Common myeloid progenitor, CD34-positive (primary cell): ENCODE results near the gene ATP2C2.
"Not testable (repeated sequence)": the region's sequence is repeated elsewhere in the genome, so short reads cannot be mapped to it uniquely, and the experiment has no call there.

Source experiments
- CTCF ChIA-PET: fragments of 350-600 bp; sonication (Branson Sonifier 250); formaldehyde crosslinking; loops from one replicate; lab custom pipeline; 2021; ENCODE audit warnings: antibody characterized with exemption; lab: Charles Lee
- POLR2A ChIA-PET: fragments of 350-600 bp; sonication (Branson Sonifier 250); formaldehyde crosslinking; loops from one replicate; lab custom pipeline; 2021; ENCODE audit warnings: antibody characterized with exemption; lab: Charles Lee
- DNase-seq, 3 donors: peaks; one replicate each; pipeline versions ENCODE4 v3.0.0 to v3.0.0-alpha.2; 2013
- H3K27ac ChIP-seq, 2 experiments: 1 replicate in 1 of 2; 2 replicates in 1 of 2; pipeline ENCODE4 v1.7.0; 2013; ENCODE audit warnings: inconsistent platforms in 2 of 2, low read length in 2 of 2, mild to moderate bottlenecking in 2 of 2, low read depth in 1 of 2, moderate library complexity in 1 of 2; ENCODE audit not compliant: severe bottlenecking in 2 of 2, insufficient read depth in 1 of 2, poor library complexity in 1 of 2
- H3K27me3 ChIP-seq, 5 experiments: replicated peaks in 2 of 5; 1 replicate in 3 of 5; 2 replicates in 2 of 5; pipeline versions ENCODE4 v1.6.1 to v1.7.0; 2013; ENCODE audit warnings: low read length in 4 of 5, mild to moderate bottlenecking in 2 of 5, moderate library complexity in 2 of 5, inconsistent platforms in 1 of 5; ENCODE audit not compliant: insufficient read depth in 5 of 5, control insufficient read depth in 4 of 5
- H3K36me3 ChIP-seq, 4 experiments: 1 replicate in 2 of 4; 2 replicates in 2 of 4; pipeline versions ENCODE4 v1.6.1 to v1.7.0; 2013; ENCODE audit warnings: low read length in 3 of 4, control low read depth in 1 of 4, mild to moderate bottlenecking in 1 of 4; ENCODE audit not compliant: control insufficient read depth in 4 of 4, insufficient read depth in 4 of 4
- H3K4me1 ChIP-seq, 4 experiments: 1 replicate in 3 of 4; 2 replicates in 1 of 4; pipeline versions ENCODE4 v1.6.1 to v1.7.1; 2013; ENCODE audit warnings: low read length in 3 of 4, mild to moderate bottlenecking in 3 of 4, control low read depth in 1 of 4, inconsistent platforms in 1 of 4, moderate library complexity in 1 of 4; ENCODE audit not compliant: control insufficient read depth in 4 of 4, insufficient read depth in 4 of 4; ENCODE audit errors: control extremely low read depth in 1 of 4
- H3K4me3 ChIP-seq, 7 experiments: 1 replicate in 4 of 7; 2 replicates in 3 of 7; pipeline versions ENCODE4 v1.5.1 to v1.7.0; 2013; ENCODE audit warnings: mild to moderate bottlenecking in 7 of 7, low read length in 6 of 7, moderate library complexity in 6 of 7, inconsistent platforms in 2 of 7, low read depth in 2 of 7, control low read depth in 1 of 7; ENCODE audit not compliant: insufficient read depth in 4 of 7, control insufficient read depth in 1 of 7; ENCODE audit errors: extremely low read depth in 1 of 7
- H3K9me3 ChIP-seq, 5 experiments: 1 replicate in 4 of 5; 2 replicates in 1 of 5; pipeline versions ENCODE4 v1.6.1 to v1.7.1; 2013; ENCODE audit warnings: low read length in 4 of 5, mild to moderate bottlenecking in 2 of 5, inconsistent platforms in 1 of 5, low read depth in 1 of 5, moderate library complexity in 1 of 5; ENCODE audit not compliant: control insufficient read depth in 4 of 5, insufficient read depth in 2 of 5; ENCODE audit errors: control extremely low read depth in 1 of 5
- WGBS: methylation state at CpG from one replicate; pipeline ENCODE4 v1.1.5; 2013; ENCODE audit not compliant: insufficient coverage; 5-methylcytosine and 5-hydroxymethylcytosine counted together

Gene ATP2C2

DNA sequence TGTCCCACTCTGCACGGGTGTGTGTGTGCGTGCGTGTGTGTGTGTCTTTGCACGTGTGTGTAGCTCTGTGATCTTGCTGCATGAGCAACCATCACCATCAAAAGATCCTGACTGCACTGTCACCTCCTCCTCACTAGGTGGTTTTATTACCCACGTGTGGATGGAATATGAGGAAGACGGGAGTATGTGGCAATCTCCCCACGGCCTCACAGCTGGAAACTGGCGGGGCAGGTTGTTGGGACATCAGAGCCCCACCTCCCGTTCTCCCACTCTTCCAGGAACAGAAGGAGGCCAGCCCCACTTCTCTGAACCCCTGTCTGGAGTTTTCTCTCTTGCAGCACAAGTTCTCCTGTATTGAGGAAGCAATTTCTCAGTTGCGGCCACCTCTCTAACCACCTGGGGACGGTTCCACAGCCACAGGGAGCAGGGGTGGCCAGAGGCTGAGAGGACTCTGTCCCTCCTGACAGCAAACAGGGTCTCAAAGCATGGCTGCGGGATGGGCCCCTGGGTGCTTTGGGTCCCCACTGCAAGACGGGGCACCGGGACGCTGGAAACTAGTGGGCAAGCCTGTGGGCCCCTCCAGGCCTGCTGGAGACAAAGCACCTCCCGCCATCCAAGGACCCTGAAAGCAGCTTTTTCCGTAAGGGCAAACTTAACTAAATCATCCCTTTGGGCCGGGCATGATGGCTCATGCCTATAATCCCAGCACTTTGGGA, 27.9 kb upstream of the ATP2C2 start:
- CTCF ChIA-PET, result no interaction called here

DNA sequence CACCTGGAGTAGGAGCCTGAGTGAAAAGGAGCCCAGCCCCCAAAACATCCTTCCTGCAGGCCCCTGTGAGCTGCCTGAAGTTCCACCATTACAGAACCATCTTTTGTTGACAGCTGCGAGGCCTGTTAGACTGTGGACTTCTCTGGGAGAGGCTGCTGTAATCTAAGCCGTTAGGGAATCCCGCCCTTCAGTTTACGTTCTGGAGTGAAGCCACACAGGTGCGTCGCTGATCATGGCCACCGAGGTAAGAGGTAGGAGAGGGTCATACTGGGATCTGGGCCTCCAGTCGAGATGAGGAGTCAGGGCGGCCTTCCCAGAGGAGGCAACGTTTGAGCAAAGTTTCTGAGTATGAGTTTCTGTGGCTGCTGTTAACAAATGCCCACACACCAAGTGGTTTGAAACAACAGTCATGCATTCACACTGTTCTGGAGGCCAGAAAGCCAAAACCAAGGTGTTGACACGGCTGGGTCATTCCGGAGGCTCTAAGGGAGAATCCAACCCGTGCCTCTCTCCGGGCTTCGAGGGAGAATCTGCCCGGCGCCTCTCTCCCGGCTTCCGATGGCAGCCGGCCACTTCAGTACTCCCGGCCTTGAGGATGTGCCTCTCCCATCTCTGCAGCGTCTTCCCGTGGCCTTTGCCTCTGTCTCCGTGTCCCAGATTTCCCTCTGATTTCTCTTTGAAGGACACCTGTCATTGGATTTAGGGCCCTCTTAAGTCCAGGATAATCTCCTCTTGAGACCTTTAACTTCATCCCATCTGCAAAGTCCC, 26.6 kb upstream of the ATP2C2 start:
- WGBS, result 98% methylated on average over 23 of the region's 24 CpGs
- Histone ChIP-seq H3K27me3 (peaks cover 0 to 4% (median 0%) of the 10 kb centered on the region in 5 experiments), H3K4me3 (no peak overlapping the region), H3K4me1 (no peaks in the 10 kb centered on the region), H3K36me3 (no peaks in the 10 kb centered on the region), H3K9me3 (peaks cover 0 to 9% (median 2%) of the 10 kb centered on the region in 5 experiments), H3K27ac (no peak overlapping the region)
- ChIA-PET CTCF (no interaction called here), POLR2A (no interaction called here)
- no peak for DNase-seq

More for the DNA sequence above, 27.9 kb upstream of the ATP2C2 start:
- Histone ChIP-seq H3K27ac (no peak overlapping the region), H3K4me1 (no peaks in the 10 kb centered on the region), H3K4me3 (no peak overlapping the region), H3K9me3 (peaks cover 0 to 16% (median 2%) of the 10 kb centered on the region in 5 experiments), H3K27me3 (peaks cover 0 to 4% (median 0%) of the 10 kb centered on the region in 5 experiments), H3K36me3 (no peaks in the 10 kb centered on the region)
- WGBS, result 89% methylated on average over 8 of the region's 18 CpGs
- DNase-seq, result no peak
- POLR2A ChIA-PET, result no interaction called here

DNA sequence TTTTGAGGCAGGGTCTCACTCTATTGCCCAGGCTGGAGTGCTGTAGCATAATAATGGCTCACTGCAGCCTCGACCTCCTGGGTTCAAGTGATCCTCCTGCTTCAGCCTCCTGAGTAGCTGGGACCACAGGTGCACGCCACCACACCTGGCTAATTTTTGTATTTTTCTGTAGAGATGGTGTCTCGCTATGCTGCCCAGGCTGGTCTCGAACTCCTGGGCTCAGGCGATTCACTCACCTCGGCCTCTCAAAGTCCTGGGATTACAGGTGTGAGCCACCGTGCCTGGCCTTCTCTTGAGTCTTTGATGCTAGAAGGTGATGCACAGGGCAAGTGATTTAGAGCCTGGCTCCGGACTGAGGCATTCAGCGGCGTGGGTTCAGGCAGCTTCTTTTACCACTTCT, 24.5 kb upstream of the ATP2C2 start:
- H3K27ac ChIP-seq, POLR2A ChIA-PET, H3K4me3 ChIP-seq, H3K9me3 ChIP-seq, DNase-seq, H3K36me3 ChIP-seq, H3K27me3 ChIP-seq, H3K4me1 ChIP-seq: not testable (repeated sequence)
- 95% methylated on average over 10 of the region's 10 CpGs for WGBS
- CTCF ChIA-PET, result interaction anchor here (0.6 kb wide), 1 partner anchor 16 kb away, joined by 3 read pairs; no protein-coding TSS in a partner anchor

DNA sequence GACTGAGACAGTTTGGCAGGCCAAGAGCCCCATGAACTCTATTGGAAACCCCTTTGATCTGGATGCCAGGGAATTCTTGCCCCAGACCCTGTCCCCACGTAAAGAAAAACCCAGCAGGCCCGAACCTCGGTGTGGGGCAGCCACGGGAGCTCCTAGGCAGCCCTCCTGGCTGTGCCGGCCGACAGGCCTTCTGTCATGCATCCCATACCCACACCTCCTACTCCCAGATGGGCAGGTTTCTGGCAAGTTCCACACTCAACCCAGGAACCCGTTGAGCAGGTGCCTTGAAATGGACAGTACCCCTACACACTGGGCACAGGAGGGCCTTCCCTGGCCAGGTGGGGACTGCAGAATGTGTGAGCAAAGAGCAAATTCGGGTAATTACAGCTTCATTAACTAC, 23.6 kb upstream of the ATP2C2 start:
- H3K4me3 ChIP-seq, result no peak overlapping the region
- POLR2A ChIA-PET, result no interaction called here
- 94% methylated on average over 8 of the region's 8 CpGs for WGBS

DNA sequence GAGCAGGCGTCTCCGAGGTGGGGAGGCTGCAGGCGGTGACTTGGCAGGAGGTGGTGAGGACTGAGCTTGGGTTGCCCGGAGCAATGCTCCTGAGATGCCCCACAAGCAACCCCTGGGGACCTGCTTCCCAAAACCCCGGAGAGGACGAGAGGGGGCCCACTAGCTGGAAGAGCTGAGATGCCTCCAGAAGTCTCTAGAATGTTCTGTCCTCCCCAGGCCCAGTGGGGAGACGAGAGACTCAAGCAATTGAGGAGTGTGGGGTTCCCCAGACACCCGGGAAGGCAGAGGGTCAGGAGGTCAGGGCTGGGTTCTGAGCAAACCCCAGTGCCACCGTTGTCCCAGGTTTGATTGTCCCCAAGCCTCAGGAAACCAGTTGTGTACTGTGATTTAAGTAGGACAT, 21.2 kb upstream of the ATP2C2 start:
- no peaks in the 10 kb centered on the region for H3K9me3 ChIP-seq
- no peak overlapping the region for H3K27ac ChIP-seq
- no peak for DNase-seq
- ChIA-PET CTCF (no interaction called here), POLR2A (no interaction called here)
- no peak overlapping the region for H3K4me3 ChIP-seq
- WGBS, result 92% methylated on average over 9 of the region's 9 CpGs
- H3K27me3 ChIP-seq, result peaks cover 0 to 8% (median 0%) of the 10 kb centered on the region in 5 experiments
- no peaks in the 10 kb centered on the region for H3K36me3 ChIP-seq
- H3K4me1 ChIP-seq, result no peaks in the 10 kb centered on the region

More for the DNA sequence above, 23.6 kb upstream of the ATP2C2 start:
- CTCF ChIA-PET, result interaction anchor here (1.2 kb wide), 1 partner anchor 10 kb away, joined by 4 read pairs; no protein-coding TSS in a partner anchor
- Histone ChIP-seq H3K27ac (no peak overlapping the region), H3K4me1 (no peaks in the 10 kb centered on the region), H3K27me3 (peaks cover 0 to 8% (median 0%) of the 10 kb centered on the region in 5 experiments), H3K36me3 (no peaks in the 10 kb centered on the region), H3K9me3 (no peaks in the 10 kb centered on the region)
- DNase-seq, result no peak

DNA sequence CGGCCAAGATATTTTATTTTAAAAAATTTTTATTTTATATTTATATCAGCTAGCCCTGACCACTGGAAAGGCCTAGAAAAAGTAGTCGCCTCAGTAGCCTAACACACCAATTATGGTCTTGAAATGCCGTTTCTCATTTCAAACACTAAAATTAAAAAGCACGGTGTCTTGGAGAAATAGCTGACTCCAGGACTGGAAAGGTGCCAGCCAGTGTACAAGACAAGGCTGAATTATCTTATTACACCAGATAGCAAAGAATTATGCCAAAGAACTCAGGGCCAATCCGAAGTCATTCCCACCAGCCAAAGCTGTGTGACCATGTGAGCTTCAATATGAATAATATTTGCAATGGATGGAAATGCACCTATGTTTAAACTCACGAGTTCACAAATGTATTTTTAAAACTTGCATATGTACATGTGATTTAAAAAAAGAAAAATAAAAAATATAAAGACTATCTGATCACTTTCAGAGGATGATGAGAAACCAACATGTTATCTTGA, 19.9 kb upstream of the ATP2C2 start:
- WGBS, result 100% methylated on average over 2 of the region's 6 CpGs
- H3K9me3 ChIP-seq, result no peaks in the 10 kb centered on the region

More for the DNA sequence above, 19.9 kb upstream of the ATP2C2 start:
- no peak for DNase-seq
- no peaks in the 10 kb centered on the region for H3K36me3 ChIP-seq
- ChIA-PET POLR2A (no interaction called here), CTCF (no interaction called here)
- no peak overlapping the region for H3K27ac ChIP-seq
- no peak overlapping the region for H3K4me3 ChIP-seq
- H3K27me3 ChIP-seq, result peaks cover 0 to 8% (median 0%) of the 10 kb centered on the region in 5 experiments
- H3K4me1 ChIP-seq, result no peaks in the 10 kb centered on the region
